ENCODE data around the gene TEX48. TPM values are rescaled to one million over a fixed set of nuclear protein-coding genes. Genes with fewer than 3 reads are reported as not detected.
A peak's percentile ranks its signal among the peaks of the same experiment; 100 is the strongest.

The TEX48 gene
- total RNA-seq, 1 donor from 2014 or later: not detected

DNA sequence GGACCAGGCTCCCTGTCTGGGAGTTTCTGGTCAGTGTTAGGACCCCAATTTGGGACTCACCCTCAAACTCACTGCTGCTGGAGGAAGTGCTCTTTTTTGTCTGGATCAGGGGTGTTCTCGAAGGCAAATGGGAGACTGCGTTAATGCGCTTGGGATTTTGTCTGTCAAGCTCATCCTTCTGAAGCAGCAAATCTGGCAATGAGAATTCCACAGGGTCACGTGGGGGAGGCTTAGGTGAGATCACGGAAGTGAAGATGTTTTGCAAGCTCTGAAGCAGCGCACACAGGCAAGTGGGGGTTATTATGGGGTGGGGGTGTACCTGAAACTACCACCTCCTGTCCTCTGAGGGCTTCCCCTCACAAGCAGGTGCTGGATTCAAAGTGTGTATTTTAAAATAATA, 13.8 kb downstream of the TEX48 start:
- no peaks in the 10 kb centered on the region for H3K4me1 ChIP-seq
- H3K27ac ChIP-seq: no peak overlapping the region
- no peak overlapping the region for H3K4me3 ChIP-seq
- no peak for DNase-seq (ENCODE audit: low spot score in 2 of 2)
- TF ChIP-seq, protein P1, sequence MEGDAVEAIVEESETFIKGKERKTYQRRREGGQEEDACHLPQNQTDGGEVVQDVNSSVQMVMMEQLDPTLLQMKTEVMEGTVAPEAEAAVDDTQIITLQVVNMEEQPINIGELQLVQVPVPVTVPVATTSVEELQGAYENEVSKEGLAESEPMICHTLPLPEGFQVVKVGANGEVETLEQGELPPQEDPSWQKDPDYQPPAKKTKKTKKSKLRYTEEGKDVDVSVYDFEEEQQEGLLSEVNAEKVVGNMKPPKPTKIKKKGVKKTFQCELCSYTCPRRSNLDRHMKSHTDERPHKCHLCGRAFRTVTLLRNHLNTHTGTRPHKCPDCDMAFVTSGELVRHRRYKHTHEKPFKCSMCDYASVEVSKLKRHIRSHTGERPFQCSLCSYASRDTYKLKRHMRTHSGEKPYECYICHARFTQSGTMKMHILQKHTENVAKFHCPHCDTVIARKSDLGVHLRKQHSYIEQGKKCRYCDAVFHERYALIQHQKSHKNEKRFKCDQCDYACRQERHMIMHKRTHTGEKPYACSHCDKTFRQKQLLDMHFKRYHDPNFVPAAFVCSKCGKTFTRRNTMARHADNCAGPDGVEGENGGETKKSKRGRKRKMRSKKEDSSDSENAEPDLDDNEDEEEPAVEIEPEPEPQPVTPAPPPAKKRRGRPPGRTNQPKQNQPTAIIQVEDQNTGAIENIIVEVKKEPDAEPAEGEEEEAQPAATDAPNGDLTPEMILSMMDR (IDR thresholded peaks at IDR 0.05): no peak
- H3K36me3 ChIP-seq: no peaks in the 10 kb centered on the region
- intact Hi-C loops (cut with DNase I): loop anchor here (10.0 kb wide), 2 partner anchors 57 to 237 kb away; no protein-coding TSS in a partner anchor
- no peaks in the 10 kb centered on the region for H3K27me3 ChIP-seq
- no peaks in the 10 kb centered on the region for H3K9me3 ChIP-seq

GRCh38 chr9:114666851-114667250, 15.1 kb downstream of the TEX48 start:
- Histone ChIP-seq H3K4me3 (no peak overlapping the region), H3K9me3 (no peaks in the 10 kb centered on the region), H3K27me3 (no peaks in the 10 kb centered on the region), H3K27ac (no peak overlapping the region), H3K36me3 (no peaks in the 10 kb centered on the region), H3K4me1 (no peaks in the 10 kb centered on the region)
- no peak for DNase-seq (ENCODE audit: low spot score in 2 of 2)
- intact Hi-C loops (cut with DNase I): loop anchor here (10.0 kb wide), 2 partner anchors 58 to 238 kb away; no protein-coding TSS in a partner anchor
- TF ChIP-seq, protein P1 (IDR thresholded peaks at IDR 0.05): no peak

- intact Hi-C loops (cut with DNase I): loop anchor here (10.0 kb wide), 2 partner anchors 58 to 238 kb away; no protein-coding TSS in a partner anchor
- H3K4me1 ChIP-seq: no peaks in the 10 kb centered on the region
- H3K36me3 ChIP-seq: no peaks in the 10 kb centered on the region
- no peaks in the 10 kb centered on the region for H3K27me3 ChIP-seq
- H3K4me3 ChIP-seq: no peak overlapping the region
- H3K9me3 ChIP-seq: no peaks in the 10 kb centered on the region
- TF ChIP-seq, protein P1 (IDR thresholded peaks at IDR 0.05): no peak
- H3K27ac ChIP-seq: no peak overlapping the region
- no peak for DNase-seq (ENCODE audit: low spot score in 2 of 2)
Measured at GRCh38 chr9:114666401-114666800, 15.6 kb downstream of the TEX48 start.

DNA sequence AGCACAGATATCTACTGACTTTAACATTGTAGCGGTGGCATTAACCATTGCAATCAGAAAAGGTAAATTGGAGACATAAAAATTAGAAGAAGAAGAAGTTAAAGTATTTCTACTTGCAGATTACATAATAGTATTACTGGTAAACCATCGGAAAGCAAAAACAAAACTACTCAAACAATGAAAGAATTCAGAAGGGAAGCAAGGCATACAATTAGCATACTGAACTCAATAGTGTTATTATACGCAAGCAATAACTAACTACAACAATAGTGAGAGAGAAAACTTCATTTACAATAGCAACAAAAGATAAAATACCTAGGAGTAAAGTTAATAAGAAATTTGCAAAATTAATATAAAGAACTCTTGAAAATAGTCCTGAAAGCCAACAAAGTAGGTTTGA, 17.8 kb downstream of the TEX48 start:
- no peak overlapping the region for H3K4me3 ChIP-seq
- DNase-seq (ENCODE audit: low spot score in 2 of 2): no peak
- no peak overlapping the region for H3K27ac ChIP-seq
- no peaks in the 10 kb centered on the region for H3K9me3 ChIP-seq
- H3K27me3 ChIP-seq: no peaks in the 10 kb centered on the region
- no peaks in the 10 kb centered on the region for H3K36me3 ChIP-seq
- H3K4me1 ChIP-seq: no peaks in the 10 kb centered on the region
- TF ChIP-seq, protein P1 (IDR thresholded peaks at IDR 0.05): no peak
- intact Hi-C loops (cut with DNase I): loop anchor here (5.0 to 10.0 kb wide), 4 partner anchors 61 to 858 kb away; no protein-coding TSS in a partner anchor

DNA sequence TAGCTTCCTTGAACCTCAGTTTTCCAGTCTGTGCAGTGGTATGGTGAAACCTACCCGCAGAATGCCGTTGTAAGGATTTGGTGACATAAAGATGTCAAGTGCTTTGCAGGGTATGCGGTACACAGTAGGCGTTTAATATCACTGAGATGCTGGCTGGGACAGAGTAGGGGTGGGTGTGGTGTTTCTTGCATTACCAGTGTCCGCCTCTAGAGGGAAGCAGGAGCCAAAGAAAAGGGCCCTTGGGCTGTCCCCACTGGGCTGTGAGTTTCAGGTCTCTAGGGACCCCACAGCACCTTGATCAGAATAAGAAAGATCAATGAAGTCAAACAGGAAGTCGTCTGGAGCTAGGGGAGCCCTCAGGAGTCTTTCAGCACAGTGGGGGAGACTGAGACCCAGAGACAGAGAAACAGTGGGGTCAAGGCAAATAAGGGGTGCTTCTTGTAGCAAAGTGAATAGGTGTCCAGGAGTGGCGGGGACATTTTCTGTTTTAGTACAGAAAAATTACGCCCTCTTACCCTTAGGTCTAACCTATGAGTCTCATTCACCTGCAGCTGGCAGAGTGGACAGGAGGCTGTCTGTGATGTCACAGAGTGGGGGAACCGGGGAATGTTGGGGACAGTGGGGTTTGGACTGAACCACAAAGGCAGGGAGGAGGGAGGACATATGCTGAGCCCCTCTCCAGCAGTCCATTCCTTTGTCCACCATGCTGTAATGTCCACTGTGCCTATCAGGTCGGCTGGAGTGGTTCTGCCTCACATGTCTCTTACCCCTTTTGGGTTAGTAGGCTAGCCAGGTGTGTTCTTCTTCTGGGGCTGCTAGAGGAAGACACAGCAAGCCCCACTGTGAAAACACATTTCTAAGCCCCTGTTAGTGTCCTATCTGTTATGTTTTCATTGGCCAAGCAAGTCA, 19.7 kb downstream of the TEX48 start:
- intact Hi-C loops (cut with DNase I): loop anchor here (5.0 to 10.0 kb wide), 4 partner anchors 62 to 860 kb away; no protein-coding TSS in a partner anchor
- H3K4me3 ChIP-seq: no peak overlapping the region
- no peaks in the 10 kb centered on the region for H3K27me3 ChIP-seq
- no peak overlapping the region for H3K27ac ChIP-seq
- no peaks in the 10 kb centered on the region for H3K36me3 ChIP-seq
- TF ChIP-seq, protein P1 (IDR thresholded peaks at IDR 0.05): peak; percentile 64 to 73 (median 67)
- DNase-seq (ENCODE audit: low spot score in 2 of 2): no peak
- H3K9me3 ChIP-seq: no peaks in the 10 kb centered on the region
- no peaks in the 10 kb centered on the region for H3K4me1 ChIP-seq
